Neural progenitor cell (in vitro differentiated cells): ENCODE data around the gene COL11A1. TPM values are rescaled to one million over a fixed set of nuclear protein-coding genes. Genes with fewer than 3 reads are reported as not detected.

Experiments
- DNase-seq: peaks from one replicate; pipeline ENCODE4 v3.0.0-alpha.2; 2016; ENCODE audit warnings: low spot score
- H2AFZ ChIP-seq: fragments of 200-600 bp; sonication (generic); replicated peaks from 2 replicates; pipeline ENCODE4 v1.6.1; 2016; ENCODE audit warnings: antibody characterized with exemption
- H3F3A ChIP-seq: fragments of 200-600 bp; sonication (generic); 2 replicates; pipeline ENCODE4 v1.6.1; 2016; ENCODE audit warnings: antibody characterized with exemption, low read depth
- H3K27ac ChIP-seq: fragments of 200-600 bp; sonication (generic); 2 replicates; pipeline ENCODE4 v1.5.1; 2016; ENCODE audit warnings: mild to moderate bottlenecking
- H3K27me3 ChIP-seq: fragments of 200-600 bp; sonication (generic); 2 replicates; pipeline ENCODE4 v1.6.1; 2016; ENCODE audit warnings: mild to moderate bottlenecking, moderate library complexity
- H3K36me3 ChIP-seq: fragments of 200-600 bp; sonication (generic); 2 replicates; pipeline ENCODE4 v1.5.1; 2016
- H3K4me1 ChIP-seq: fragments of 200-600 bp; sonication (generic); 2 replicates; pipeline ENCODE4 v1.6.1; 2016; ENCODE audit warnings: mixed run types
- H3K4me2 ChIP-seq: fragments of 200-600 bp; sonication (generic); 2 replicates; pipeline ENCODE4 v1.6.1; 2016
- H3K4me3 ChIP-seq: fragments of 200-600 bp; sonication (generic); 2 replicates; pipeline ENCODE4 v1.5.1; 2016
- H3K79me2 ChIP-seq: fragments of 200-600 bp; sonication (generic); 2 replicates; pipeline ENCODE4 v1.6.1; 2016; ENCODE audit warnings: low read depth
- H3K9ac ChIP-seq: fragments of 200-600 bp; sonication (generic); 2 replicates; pipeline ENCODE4 v1.6.1; 2016
- H3K9me3 ChIP-seq: fragments of 200-600 bp; sonication (generic); 2 replicates; pipeline ENCODE4 v1.5.1; 2016; ENCODE audit warnings: low read depth
- H4K20me1 ChIP-seq: fragments of 200-600 bp; sonication (generic); 2 replicates; pipeline ENCODE4 v1.6.1; 2016; ENCODE audit warnings: low read depth
- H3K27ac Mint-ChIP-seq: 3 replicates; pipeline ENCODE4 v1.8.0; 2021; ENCODE audit warnings: mixed read lengths
- H3K27me3 Mint-ChIP-seq: 2 replicates; pipeline ENCODE4 v1.8.0; 2022; ENCODE audit warnings: low read depth, mild to moderate bottlenecking, inconsistent platforms, moderate library complexity, mixed read lengths; ENCODE audit not compliant: insufficient read depth
- H3K36me3 Mint-ChIP-seq: 3 replicates; pipeline ENCODE4 v1.8.0; 2021; ENCODE audit warnings: mixed read lengths
- H3K4me1 Mint-ChIP-seq: 3 replicates; pipeline ENCODE4 v1.8.0; 2021; ENCODE audit warnings: mixed read lengths
- H3K4me3 Mint-ChIP-seq: 3 replicates; pipeline ENCODE4 v1.8.0; 2021; ENCODE audit warnings: mild to moderate bottlenecking, moderate library complexity, mixed read lengths
- H3K9me3 Mint-ChIP-seq: 3 replicates; pipeline ENCODE4 v1.8.0; 2020; ENCODE audit warnings: mixed read lengths
- EZH2 ChIP-seq: fragments of 200-600 bp; sonication (generic); IDR thresholded peaks from 2 replicates; pipeline ENCODE4 v1.6.1; 2017; ENCODE audit warnings: antibody characterized with exemption, mild to moderate bottlenecking, moderate library complexity
- EZH2phosphoT487 ChIP-seq: fragments of 200-600 bp; sonication (generic); IDR thresholded peaks from 2 replicates; pipeline ENCODE4 v1.6.1; 2017; ENCODE audit warnings: antibody characterized with exemption
- total RNA-seq: library from RNA; depleted of rRNA; stranded (reverse); fragments of >200 nt; gene quantifications from 2 replicates; pipeline ENCODE4 v1.2.3, GENCODE V29; 2015; ENCODE audit warnings: low replicate concordance
- TF ChIP-seq, protein P1 (sequence below): fragments of 200-600 bp; sonication (generic); IDR thresholded peaks from 2 replicates; pipeline ENCODE4 v1.5.1; 2017; ENCODE audit warnings: antibody characterized with exemption, mild to moderate bottlenecking

Gene COL11A1
- total RNA-seq, 1 donor from 2014 or later, result 78.9 TPM

- no peaks in the 10 kb centered on the region for H3F3A ChIP-seq
- Mint-ChIP-seq H3K36me3 (no peaks in the 10 kb centered on the region), H3K9me3 (peaks cover 6% of the 10 kb centered on the region), H3K27ac (no peak overlapping the region), H3K27me3 (no peaks in the 10 kb centered on the region), H3K4me3 (no peak overlapping the region), H3K4me1 (no peaks in the 10 kb centered on the region)
- H3K27ac ChIP-seq, result no peak overlapping the region
- no peaks in the 10 kb centered on the region for H3K27me3 ChIP-seq
- no peaks in the 10 kb centered on the region for H3K9me3 ChIP-seq
- no peaks in the 10 kb centered on the region for H3K4me1 ChIP-seq
- no peak for DNase-seq
- no peak overlapping the region for H3K4me3 ChIP-seq
- no peak overlapping the region for H2AFZ ChIP-seq
- H4K20me1 ChIP-seq, result no peaks in the 10 kb centered on the region
- no peak overlapping the region for H3K4me2 ChIP-seq
- no peak overlapping the region for H3K9ac ChIP-seq
- no peak for TF ChIP-seq EZH2
- no peak for TF ChIP-seq EZH2phosphoT487
- TF ChIP-seq, protein P1, sequence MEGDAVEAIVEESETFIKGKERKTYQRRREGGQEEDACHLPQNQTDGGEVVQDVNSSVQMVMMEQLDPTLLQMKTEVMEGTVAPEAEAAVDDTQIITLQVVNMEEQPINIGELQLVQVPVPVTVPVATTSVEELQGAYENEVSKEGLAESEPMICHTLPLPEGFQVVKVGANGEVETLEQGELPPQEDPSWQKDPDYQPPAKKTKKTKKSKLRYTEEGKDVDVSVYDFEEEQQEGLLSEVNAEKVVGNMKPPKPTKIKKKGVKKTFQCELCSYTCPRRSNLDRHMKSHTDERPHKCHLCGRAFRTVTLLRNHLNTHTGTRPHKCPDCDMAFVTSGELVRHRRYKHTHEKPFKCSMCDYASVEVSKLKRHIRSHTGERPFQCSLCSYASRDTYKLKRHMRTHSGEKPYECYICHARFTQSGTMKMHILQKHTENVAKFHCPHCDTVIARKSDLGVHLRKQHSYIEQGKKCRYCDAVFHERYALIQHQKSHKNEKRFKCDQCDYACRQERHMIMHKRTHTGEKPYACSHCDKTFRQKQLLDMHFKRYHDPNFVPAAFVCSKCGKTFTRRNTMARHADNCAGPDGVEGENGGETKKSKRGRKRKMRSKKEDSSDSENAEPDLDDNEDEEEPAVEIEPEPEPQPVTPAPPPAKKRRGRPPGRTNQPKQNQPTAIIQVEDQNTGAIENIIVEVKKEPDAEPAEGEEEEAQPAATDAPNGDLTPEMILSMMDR, result no peak
- no peaks in the 10 kb centered on the region for H3K79me2 ChIP-seq
- H3K36me3 ChIP-seq, result no peaks in the 10 kb centered on the region
Measured at GRCh38 chr1:102857251-102857650, 251.1 kb downstream of the COL11A1 start.

- Mint-ChIP-seq H3K36me3 (no peaks in the 10 kb centered on the region), H3K9me3 (peaks cover 4% of the 10 kb centered on the region), H3K27me3 (no peaks in the 10 kb centered on the region), H3K4me1 (no peaks in the 10 kb centered on the region), H3K27ac (no peak overlapping the region), H3K4me3 (no peak overlapping the region)
- TF ChIP-seq, protein P1, result no peak
- TF ChIP-seq EZH2 (no peak), EZH2phosphoT487 (no peak)
- Histone ChIP-seq H3K79me2 (no peaks in the 10 kb centered on the region), H3K4me2 (no peak overlapping the region), H3K4me3 (no peak overlapping the region), H3K9ac (no peak overlapping the region), H3K9me3 (no peaks in the 10 kb centered on the region), H3F3A (no peaks in the 10 kb centered on the region), H3K27ac (no peak overlapping the region), H3K36me3 (no peaks in the 10 kb centered on the region), H3K27me3 (no peaks in the 10 kb centered on the region), H4K20me1 (no peaks in the 10 kb centered on the region), H2AFZ (no peak overlapping the region), H3K4me1 (no peaks in the 10 kb centered on the region)
- DNase-seq, result no peak
Measured at GRCh38 chr1:102853701-102854187, 254.6 kb downstream of the COL11A1 start.

- TF ChIP-seq, protein P1, result no peak
- TF ChIP-seq EZH2phosphoT487, result no peak
- TF ChIP-seq EZH2, result no peak
- Histone ChIP-seq H3K36me3 (no peaks in the 10 kb centered on the region), H3K9ac (no peak overlapping the region), H3K4me1 (no peaks in the 10 kb centered on the region), H3K27ac (no peak overlapping the region), H3K4me2 (no peak overlapping the region), H3K4me3 (no peak overlapping the region), H3F3A (no peaks in the 10 kb centered on the region), H3K9me3 (no peaks in the 10 kb centered on the region), H3K27me3 (no peaks in the 10 kb centered on the region), H3K79me2 (no peaks in the 10 kb centered on the region), H2AFZ (no peak overlapping the region), H4K20me1 (no peaks in the 10 kb centered on the region)
- Mint-ChIP-seq H3K36me3 (no peaks in the 10 kb centered on the region), H3K27ac (no peak overlapping the region), H3K9me3 (peaks cover 4% of the 10 kb centered on the region), H3K4me1 (no peaks in the 10 kb centered on the region), H3K4me3 (no peak overlapping the region), H3K27me3 (no peaks in the 10 kb centered on the region)
- no peak for DNase-seq
Measured at GRCh38 chr1:102853136-102853535, 255.2 kb downstream of the COL11A1 start.
